Measurements from ENCODE around the gene BRD9.

Gene BRD9

DNA sequence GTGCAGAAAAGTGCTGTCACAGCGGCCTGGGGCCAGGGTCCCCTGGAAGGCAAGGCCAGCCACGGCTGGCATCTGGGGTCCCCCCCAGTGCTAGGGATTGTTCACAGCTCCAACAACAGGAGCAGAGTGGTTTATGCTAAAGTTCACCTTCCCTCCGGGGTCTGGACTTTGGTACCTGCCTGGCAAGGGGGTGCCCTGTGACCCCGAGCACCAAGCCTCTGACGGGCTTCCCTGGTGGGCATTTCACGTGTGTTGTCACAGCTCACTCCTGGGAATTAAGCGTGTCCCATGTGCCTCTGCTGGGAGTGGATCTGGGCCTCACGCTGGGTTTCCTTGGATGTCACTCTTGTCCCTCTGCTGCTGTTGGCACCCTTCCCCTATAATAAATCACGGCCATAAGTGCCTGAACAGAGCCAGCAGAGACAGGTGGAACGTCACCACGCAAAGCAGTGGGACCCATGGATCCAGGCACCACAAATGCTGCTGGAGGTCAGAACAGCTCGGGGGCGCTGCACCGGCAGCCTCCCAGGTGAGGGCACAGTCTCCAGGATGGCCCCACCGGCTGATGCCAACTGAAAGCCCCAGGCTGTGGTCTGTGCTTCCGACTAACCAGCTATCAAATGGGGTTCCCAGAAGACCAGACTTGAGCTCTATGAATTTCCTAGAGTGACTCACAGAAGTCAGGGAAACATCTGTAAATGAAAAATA lies 24.0 kb downstream of the BRD9 start:
- no peak for TF ChIP-seq ZNF274 (IDR thresholded peaks at IDR 0.05; ENCODE audit: low read depth, low read length)
- H3K4me3 ChIP-seq (ENCODE audit: low read length): no peak overlapping the region

DNA sequence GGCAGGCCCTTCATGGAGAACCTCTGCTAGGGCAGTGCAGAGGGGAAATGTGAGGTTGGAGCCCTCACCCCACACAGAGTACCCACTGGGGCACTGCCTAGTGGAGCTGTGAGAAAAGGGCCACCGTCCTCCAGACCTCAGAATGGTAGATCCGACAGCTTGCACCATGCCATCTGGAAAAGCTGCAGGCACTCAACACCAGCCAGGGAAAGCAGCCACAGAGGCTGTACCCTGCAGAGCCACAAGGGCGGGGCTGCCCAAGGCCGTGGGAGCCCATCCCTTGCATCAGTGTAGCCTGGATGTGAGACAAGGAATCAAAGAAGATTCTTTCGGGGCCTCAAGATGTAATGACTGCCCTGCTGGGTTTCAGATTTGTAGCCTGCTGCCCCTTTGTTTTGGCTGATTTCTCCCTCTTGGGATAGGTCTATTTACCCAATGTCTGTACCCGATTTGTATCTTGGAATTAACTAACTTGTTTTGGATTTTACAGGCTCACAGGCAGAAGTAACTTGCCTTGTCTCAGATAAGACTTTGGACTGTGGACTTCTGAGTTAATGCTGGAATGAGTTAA lies 25.2 kb downstream of the BRD9 start:
- H3K4me3 ChIP-seq (ENCODE audit: low read length): no peak overlapping the region
- no peak for TF ChIP-seq ZNF274 (IDR thresholded peaks at IDR 0.05; ENCODE audit: low read depth, low read length)

GRCh38 chr5:865771-866170 lies 26.8 kb downstream of the BRD9 start:
- no peak for TF ChIP-seq ZNF274 (IDR thresholded peaks at IDR 0.05; ENCODE audit: low read depth, low read length)
- no peak overlapping the region for H3K4me3 ChIP-seq (ENCODE audit: low read length)

DNA sequence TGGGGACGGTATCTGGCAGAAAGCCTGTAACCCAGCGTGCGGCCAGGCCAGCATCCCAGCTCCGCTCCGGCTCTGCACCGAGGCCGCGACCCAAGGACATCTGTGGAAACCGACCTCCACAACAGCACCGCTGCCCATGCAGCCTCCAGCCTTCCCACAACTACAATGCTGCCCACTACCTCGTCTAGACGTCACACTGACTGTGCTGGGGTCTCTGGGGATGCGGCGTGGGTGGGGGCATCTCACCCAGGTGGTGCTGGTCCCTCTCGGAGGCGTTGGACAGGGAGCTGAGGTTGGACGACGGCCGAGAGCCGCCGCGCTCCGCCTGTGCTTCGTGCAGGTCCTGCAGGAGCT lies 27.5 kb downstream of the BRD9 start:
- no peak for TF ChIP-seq ZNF274 (IDR thresholded peaks at IDR 0.05; ENCODE audit: low read depth, low read length)
- no peak overlapping the region for H3K4me3 ChIP-seq (ENCODE audit: low read length)

GRCh38 chr5:864492-865167 lies 28.0 kb downstream of the BRD9 start:
- no peak for TF ChIP-seq ZNF274 (IDR thresholded peaks at IDR 0.05; ENCODE audit: low read depth, low read length)
- no peak overlapping the region for H3K4me3 ChIP-seq (ENCODE audit: low read length)

GRCh38 chr5:863244-863805 lies 29.3 kb downstream of the BRD9 start:
- TF ChIP-seq ZNF274 (IDR thresholded peaks at IDR 0.05; ENCODE audit: low read depth, low read length): no peak
- H3K4me3 ChIP-seq (ENCODE audit: low read length): no peak overlapping the region

DNA sequence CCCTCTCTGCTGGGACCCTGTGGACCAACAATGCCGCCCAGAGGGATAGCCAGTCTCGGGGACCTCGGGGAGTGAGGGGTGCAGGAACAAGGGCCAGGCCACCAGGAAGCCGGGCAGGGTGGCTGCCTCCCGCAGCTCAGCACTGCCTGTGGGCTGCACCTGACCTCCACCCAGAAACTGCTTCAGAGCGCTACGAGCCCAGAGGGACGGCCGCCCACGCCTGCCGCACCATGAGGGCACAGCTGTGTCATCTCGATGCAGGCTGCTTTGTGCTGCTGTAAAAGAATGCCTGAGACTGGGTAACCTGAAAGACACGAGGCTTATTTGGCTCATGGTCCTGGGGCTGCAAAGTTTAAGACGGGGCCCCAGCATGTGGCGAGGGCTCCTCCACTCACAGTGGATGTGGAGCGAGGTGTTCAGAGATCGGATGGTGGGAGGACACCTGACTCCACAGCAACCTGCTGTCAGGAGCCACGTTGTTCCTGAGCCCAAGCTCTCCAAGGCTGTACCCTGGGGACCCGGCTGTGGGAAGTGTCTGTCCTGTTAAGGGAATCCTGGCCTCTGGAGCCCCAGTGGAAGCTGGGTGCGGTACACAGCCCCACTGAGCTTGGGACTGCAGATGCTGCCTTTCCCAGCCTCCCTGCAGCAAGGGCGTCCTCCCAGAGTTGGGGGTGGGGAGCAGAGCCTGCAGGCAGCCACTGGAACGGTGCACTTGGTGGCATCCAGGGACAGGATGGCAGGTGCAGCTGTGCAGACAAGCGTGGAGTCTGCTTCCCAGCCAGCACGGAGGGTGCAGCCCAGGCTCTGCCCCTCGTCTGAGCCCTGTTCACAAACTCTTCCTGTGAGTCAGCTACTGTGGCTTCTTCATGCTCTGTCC lies 30.0 kb downstream of the BRD9 start:
- no peak for TF ChIP-seq ZNF274 (IDR thresholded peaks at IDR 0.05; ENCODE audit: low read depth, low read length)
- no peak overlapping the region for H3K4me3 ChIP-seq (ENCODE audit: low read length)

DNA sequence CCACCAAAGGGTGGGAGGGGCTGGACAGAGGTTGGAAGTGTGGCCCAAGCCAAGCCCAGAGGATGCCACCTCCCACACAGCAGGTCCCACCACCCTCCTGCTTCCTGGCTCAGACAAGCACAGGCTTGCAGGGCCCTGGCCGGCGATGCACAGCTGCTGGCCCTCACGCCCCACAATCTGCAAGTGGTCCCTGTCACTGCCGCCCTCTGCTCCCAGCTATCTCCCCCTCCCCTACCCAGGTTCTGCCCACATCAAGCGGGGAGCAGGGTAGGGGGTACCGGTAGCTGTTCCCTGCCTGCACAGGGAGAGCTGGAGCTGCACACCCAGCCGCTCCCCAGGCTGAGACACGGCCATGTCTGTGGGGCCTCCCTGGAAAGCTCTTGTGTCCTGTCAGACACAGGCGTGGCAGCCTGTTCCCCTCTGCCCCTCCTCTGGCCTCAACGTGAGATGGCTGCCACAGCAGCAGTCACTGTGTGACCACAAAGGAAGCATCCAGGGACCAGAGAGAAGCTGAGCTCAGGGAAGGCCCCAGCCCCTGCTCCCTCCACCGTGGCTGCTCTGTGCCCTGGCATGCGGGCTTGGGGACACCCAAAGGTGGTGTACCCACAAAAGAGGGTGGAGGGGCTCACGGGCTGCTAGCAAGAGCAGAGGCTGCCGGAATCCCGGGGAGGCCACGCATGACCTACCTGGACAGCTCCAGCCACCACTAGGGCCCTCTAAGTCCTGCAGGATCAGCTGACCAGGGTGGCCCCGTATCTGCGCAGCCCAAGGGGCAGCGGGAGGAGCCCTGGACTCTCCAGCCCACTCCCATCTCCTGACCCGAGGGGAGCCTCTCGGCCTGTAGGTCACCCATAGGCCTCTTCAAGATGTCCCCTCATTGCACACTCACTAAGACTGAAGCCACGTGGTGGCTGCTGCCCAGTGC lies 30.9 kb downstream of the BRD9 start:
- no peak overlapping the region for H3K4me3 ChIP-seq (ENCODE audit: low read length)
- no peak for TF ChIP-seq ZNF274 (IDR thresholded peaks at IDR 0.05; ENCODE audit: low read depth, low read length)

DNA sequence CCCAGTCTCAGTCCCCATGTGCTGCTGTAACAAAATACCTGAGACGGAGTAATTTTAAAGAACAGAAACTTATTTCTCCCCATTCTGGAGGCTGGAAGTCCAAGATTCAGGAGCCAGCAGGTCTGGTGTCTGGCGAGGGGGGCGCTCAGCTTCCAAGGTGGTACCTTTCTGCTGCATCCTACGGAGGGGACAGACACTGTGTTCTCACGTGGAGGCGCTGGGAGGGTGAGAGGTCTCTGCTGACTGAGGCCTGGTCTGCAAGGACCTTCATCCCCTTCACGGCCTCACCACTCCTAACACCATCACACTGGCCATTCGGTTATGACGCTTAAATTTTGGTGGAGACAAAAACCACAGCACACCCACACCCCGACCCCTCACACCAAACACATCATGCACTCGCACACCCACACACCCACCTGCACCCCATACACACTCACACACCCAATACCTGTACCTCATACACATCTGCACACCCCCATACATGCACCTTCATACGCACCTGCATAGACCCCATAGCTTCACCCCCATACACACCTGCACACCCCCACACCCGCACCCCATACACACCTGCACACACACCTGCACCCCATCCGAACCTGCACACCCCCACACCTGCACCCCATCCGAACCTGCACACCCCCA lies 32.0 kb downstream of the BRD9 start:
- no peak overlapping the region for H3K4me3 ChIP-seq (ENCODE audit: low read length)
- no peak for TF ChIP-seq ZNF274 (IDR thresholded peaks at IDR 0.05; ENCODE audit: low read depth, low read length)

GRCh38 chr5:859798-860296 lies 32.8 kb downstream of the BRD9 start:
- H3K4me3 ChIP-seq (ENCODE audit: low read length): no peak overlapping the region
- TF ChIP-seq ZNF274 (IDR thresholded peaks at IDR 0.05; ENCODE audit: low read depth, low read length): no peak

DNA sequence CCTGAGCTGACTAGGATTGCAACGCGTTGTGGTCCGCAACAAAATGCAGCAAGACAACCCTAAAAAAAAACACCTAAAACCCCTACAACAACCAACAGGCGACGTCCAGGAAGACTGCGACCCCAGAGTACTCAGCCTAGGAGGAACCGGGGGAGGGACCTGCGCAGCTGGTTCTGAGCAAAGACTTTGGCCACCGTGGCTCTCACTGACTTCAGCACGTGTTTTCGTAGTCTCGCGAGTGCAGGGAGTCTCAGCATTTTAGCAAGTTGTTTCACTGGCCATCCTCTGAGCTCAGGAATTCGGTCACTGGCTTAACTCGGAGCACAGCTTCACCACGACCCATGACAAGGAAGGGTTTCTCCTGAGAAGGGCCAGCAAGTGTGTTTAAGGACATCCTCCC lies 33.2 kb downstream of the BRD9 start:
- no peak overlapping the region for H3K4me3 ChIP-seq (ENCODE audit: low read length)
- no peak for TF ChIP-seq ZNF274 (IDR thresholded peaks at IDR 0.05; ENCODE audit: low read depth, low read length)

DNA sequence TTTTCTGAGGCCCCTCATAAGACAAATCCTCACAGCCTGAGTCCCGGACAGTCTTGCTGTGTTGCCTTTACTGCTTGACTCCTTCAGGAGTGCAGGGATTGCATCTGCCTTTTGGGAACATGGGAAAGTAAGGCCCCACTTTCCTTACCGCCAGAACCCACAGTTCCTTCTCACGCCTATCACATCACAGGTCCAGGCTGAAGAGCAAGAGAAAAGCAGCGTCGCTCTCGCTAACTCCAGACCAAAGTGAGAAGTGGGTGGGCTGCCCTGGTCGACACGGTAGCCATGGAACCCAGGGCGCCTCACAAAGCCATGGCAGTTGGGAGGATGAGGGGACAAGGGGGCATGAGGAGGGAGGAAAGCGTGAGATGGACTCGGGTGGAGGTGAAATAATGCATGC lies 33.9 kb downstream of the BRD9 start:
- no peak for TF ChIP-seq ZNF274 (IDR thresholded peaks at IDR 0.05; ENCODE audit: low read depth, low read length)
- H3K4me3 ChIP-seq (ENCODE audit: low read length): no peak overlapping the region
